ENCODE data around the gene MT1B.

The MT1B gene

DNA sequence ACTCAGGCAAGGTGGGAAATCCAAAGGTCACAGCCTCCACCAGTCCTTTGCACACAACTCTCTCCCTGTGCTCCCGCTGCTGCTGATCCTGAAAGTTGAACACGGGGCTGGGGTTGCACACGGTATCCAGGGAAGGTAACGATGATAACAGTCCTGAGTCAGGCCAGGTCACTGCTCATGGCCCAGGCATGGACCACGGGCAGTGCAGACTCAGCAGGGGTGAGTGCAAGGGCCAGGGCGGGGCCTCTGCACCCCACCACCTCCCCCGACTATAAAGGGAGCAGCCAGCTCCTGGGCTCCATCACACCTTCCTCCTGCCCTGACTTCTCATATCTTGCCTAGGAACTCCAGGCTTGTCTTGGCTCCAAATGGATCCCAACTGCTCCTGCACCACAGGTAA lies at the start of gene MT1B:
Gene MT1B, plus strand, starts transcription at position 301 of the 400 bp plus-strand sequence. Its CDS starts 68 bp downstream, at position 369.
- DNase-seq (ENCODE audit: low spot score), result no peak

DNA sequence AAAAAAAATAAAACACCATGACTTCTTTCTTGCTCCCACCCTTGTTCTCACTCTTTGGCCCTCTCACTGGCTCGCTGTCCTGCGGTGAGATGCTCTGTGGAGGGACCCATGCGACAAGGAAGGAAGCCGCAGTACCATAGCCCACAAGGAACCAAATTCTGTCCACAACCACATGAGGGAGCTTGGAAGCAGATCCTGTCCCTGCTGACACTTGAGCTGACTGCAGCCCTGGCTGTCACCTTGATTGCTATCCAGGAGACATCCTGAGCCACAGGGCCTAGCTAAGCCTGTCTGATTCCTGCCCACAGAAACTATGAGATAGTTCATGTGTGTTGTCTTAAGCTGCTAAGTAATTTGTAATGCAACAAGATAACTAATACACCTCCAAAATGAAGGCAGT lies 48.1 kb upstream of the MT1B start:
- peak; percentile 86 for DNase-seq (ENCODE audit: low spot score)

DNA sequence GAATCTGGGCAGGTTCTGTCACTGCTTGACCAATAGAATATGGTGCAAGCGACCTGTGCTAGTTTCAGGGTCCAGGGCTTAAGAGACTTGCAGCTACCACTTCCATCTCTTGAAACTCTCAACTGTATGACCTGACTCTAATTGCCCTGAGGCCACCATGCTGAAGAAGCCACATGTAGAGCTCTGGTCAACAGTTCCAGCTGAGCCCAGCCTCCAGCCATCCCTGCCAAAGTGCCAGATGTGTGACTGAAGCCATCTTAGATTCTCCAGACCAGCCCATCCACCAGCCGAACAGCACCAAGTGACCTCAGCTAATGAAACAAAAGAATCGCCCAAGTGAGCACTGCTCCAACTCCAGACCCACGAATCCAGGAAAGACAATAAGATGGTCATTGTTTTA lies 46.7 kb upstream of the MT1B start:
- no peak for DNase-seq (ENCODE audit: low spot score)

DNA sequence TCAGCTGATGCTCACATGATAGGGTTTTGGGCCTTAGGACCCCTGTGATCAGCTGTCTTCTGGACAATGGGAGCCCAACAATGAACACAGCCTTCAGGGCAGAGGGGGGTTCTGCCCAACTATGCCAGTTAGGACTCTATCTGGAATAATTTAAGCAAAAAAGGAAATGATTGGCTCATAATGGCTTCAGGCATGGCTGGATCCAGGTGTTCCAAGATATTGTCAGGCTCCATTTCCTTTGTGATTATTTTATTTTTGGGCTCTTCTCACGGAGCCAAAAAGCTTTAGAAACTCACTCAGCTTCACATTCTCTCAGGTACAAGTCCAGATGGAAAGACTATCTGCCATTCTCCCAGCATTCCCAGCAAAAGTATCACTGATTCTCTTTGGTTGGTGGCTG lies 46.2 kb upstream of the MT1B start:
- no peak for DNase-seq (ENCODE audit: low spot score)

DNA sequence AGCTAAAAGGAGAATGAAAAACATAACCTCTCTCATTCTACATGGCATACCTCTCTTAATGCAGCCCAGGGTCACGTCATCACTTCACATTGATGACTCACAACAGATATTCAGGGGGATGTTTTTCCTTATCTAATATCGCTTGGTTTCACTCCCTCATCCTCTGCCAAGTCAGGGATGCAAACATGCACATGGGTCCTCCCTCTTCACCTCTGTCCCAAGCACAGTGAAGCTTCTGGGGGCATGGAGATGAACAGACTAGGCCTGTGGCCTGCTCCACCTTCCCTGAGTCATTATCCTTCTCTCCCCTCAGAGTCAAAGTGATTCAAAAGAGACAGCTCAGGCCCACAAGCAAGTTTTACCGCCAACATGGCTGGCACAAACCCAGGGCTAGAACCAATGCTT lies 45.6 kb upstream of the MT1B start:
- no peak for DNase-seq (ENCODE audit: low spot score)

DNA sequence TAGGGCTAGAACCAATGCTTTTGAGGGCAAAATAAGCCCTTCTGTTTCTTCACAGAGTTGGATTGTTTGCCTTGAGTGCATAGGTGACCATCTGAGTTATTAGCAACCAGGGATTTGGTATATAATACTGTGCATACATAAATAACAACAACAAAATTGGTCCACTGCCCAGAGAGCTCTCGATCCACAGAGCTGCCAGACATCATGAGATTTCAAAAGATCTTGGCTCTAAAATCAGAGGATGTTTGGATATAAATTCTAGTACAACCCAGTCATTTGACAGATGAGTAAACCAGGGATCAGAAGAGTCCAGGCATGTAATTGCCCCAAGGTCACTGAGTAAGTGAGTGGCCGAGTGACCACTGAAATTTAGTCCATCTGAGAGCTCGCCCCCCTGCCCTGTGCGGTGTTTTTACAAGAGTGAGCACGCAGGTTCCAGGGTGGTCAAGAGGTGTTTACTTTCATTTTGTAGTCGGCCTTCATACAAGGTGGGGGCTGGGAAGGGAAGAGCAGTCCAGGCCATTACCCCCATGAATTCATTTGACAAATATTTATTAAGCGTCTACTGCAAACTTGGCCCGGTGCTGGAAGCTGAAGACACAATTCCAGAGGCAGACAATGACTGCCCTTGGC lies 45.1 kb upstream of the MT1B start:
- DNase-seq (ENCODE audit: low spot score), result no peak

DNA sequence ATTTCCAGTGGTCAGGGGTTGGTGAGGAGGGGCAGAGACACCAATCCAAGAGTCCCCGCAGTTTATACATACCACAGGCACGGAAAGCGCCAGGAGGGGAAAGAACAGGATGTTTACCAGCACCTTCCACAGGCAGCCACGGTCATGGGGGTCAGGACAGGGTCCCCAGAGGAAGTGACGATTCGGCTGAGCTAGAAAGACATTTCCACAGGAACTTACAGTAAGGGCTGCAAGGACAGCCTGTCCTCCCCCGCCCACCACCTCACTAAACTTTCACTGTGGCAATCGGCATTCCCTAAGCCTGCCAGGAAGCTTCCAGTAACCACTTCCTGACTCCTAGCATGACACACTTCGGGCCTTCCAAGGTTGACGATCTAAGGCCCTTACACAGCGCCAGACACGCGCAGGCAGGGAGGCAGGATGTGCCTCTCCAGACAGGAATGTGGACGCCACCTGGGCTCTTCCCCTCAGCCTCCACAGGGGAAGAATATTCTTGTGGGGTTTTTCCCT lies 44.5 kb upstream of the MT1B start:
- no peak for DNase-seq (ENCODE audit: low spot score)

DNA sequence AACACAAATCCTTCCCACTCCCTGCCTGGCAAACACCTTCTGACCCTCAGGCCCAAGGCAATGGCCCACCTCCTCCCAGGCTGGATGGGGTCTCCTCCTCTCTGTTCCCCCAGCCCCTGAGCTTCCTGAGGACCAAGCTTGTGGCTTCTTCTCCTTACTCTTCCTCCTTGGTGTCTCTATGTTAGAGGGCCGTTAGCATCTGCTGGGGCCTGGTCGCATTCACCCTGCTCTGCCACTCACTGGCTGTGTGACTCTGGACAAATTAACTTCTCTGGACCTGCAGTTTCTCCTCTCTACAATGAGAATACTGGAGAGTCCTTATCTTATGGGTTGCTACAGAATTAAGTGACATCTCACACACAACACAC lies 44.0 kb upstream of the MT1B start:
- no peak for DNase-seq (ENCODE audit: low spot score)

DNA sequence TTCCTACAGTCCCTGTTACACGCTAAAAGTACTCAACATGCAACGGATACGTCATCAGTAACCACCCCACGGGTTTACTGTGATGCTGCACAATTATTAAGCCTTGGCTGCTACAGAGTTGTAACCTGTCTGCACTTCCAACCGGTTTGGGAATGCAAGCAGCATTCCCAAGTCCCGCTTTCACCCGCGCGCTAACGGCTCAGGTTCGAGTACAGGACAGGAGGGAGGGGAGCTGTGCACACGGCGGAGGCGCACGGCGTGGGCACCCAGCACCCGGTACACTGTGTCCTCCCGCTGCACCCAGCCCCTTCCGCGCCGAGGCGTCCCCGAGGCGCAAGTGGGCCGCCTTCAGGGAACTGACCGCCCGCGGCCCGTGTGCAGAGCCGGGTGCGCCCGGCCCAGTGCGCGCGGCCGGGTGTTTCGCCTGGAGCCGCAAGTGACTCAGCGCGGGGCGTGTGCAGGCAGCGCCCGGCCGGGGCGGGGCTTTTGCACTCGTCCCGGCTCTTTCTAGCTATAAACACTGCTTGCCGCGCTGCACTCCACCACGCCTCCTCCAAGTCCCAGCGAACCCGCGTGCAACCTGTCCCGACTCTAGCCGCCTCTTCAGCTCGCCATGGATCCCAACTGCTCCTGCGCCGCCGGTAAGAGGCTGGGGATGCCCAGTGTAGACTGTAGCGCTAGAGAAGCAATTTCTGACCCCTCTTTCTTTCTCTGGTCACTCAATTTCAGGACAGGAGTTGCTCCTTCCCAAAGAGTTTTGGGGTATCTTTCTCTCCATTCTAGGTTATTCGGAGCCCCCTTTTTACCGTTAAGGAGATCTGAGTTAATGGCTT lies 43.4 kb upstream of the MT1B start, which contains the start of gene MT2A:
Gene MT2A, plus strand, starts transcription at position 542 of the 833 bp plus-strand sequence. Its CDS starts 72 bp downstream, at position 614.
- DNase-seq (ENCODE audit: low spot score), result peak; percentile 95

DNA sequence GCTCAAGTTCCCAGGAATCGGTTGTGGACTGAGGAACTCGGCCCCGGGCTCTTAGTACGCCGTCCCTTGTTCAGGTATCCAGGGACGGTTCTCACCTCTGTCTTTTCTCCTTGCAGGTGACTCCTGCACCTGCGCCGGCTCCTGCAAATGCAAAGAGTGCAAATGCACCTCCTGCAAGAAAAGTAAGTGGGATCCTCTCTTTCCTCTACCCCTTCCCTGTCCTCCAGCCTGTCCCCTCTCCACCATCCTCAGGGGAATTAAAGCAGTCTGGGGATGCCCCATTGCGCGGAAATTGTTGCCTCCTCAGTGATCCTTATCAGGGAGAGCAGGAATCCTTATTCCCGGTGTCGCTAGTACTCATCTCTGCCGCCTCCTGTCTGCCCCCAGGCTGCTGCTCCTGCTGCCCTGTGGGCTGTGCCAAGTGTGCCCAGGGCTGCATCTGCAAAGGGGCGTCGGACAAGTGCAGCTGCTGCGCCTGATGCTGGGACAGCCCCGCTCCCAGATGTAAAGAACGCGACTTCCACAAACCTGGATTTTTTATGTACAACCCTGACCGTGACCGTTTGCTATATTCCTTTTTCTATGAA lies 42.7 kb upstream of the MT1B start:
- DNase-seq (ENCODE audit: low spot score), result no peak

DNA sequence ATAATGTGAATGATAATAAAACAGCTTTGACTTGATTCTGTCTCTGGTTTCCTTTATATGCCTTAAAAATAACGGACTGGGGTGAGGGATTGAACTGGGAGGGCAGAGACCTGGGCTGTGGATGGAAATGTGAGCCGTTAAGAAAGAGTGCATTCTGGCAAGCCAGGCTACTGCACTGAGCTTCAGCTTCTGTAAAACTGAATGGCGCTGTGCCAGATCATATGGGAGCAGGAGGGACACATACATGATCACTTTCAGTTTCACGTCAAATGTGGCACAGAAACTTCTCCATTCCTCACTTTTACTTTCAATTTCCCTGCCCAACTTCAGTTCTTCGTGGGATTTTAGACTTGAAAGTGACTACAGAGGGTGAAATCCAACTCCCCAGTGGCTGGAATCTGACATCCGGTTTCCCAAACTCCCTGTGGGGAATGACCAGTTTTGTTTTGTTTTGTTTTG lies 42.2 kb upstream of the MT1B start:
- peak; percentile 85 for DNase-seq (ENCODE audit: low spot score)

DNA sequence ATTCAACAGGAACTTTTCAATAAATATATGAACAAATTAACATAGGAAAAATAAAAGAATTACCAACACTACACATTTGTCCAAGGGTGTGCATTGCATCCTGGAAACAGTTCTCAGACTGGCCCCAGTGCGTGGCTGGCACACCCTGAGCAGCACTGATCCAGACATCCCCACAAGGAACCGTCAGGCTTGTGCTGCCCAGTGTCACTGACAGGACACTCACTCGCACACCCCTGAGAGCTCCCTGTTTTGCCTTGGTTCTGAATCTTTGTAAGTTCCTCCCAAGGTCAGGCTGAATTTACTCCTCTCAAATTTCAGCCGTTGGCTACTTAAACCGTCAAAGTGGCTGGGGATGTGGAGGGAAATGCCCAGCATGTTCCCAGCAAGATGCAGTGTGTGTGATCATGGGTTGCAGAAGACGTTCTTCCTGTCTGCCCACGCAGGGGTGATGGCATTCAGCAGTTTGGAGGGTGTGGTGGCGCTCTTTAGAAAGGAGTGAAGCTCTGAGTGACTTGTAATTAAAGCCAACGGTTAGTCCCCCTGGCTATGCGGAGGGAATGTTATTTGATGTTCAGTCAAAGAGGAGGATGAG lies 41.6 kb upstream of the MT1B start:
- DNase-seq (ENCODE audit: low spot score), result peak; percentile 54

DNA sequence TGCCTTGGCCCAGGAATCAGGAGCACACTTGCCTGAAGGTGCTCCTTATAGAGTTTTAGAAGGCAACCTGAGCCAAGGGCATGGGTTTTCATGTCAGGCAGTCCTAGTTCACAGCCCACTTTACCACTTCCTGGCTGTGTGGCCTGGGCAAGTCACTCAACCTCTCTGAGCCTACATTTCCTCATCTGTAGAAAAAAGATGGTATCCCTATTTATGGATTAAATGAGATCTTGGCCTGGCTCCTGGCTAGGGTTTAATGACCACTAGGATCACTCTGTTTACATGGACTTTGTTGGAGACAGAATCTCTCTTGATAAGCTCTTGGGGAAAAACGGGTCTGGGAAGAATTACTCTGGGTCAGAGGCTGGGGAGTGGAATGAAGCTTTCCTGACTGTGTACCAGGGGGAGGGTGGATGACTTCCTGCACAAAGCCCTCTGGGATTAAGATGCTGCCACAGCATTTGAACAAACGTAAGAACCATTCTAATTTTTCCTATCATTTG lies 41.0 kb upstream of the MT1B start:
- no peak for DNase-seq (ENCODE audit: low spot score)

DNA sequence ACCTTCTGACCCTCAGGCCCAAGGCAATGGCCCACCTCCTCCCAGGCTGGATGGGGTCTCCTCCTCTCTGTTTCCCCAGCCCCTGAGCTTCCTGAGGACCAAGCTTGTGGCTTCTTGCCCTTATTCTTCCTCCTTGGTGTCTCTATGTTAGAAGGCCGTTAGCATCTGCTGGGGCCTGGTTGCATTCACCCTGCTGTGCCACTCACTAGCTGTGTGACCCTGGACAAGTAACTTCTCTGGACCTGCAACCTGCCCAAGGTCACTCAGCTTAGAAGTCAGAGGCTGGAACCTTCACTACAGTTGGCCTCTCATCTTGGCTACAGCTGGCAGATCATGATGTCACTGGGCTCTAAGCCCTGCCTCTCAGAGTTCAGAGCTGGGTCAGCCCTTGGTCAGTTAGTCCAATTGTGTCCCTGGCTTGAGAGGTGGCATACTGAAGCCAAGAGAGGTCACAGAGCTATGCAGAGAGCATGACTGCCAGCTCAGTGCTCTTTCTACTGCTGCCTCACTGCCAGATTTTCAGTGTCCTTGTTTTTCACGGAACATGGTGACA lies 40.3 kb upstream of the MT1B start:
- peak; percentile 72 for DNase-seq (ENCODE audit: low spot score)

DNA sequence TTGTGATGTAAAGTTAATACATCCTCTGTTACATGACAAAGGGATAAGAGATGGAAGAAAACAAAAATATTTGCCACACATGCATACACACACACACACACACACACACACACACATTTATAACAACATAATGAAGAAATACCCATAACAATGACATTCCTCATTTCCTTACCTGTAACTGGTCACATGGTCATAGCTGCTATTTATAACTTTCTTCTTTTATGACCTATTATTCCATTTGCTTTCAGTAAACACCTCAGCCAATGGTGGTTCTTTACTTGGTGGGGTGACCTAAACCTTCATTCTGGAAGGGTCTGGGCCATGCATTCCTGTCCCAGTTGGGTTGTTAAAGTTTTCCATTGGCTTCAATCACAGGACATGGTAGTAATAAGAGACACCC lies 38.0 kb upstream of the MT1B start:
- DNase-seq (ENCODE audit: low spot score), result no peak

DNA sequence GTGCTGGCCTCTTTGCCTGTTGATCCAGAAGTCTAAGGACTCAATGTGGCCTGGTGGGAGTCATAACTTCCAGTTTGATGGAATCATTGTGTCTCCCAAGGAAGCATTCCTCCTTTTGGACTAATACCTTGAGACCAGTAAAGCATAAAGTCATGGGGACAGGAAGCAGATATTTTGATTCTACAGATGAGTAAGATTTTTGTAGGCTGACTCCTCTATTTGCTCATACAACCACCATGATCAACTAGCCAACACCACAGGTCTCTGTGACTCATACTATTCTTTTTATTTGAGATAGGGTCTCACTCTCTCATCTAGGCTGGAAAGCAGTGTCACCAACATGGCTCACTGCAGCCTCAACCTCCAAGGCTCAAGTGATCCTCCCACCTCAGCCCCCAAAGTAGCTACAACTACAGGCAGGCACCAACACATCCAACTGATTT lies 37.1 kb upstream of the MT1B start:
- no peak for DNase-seq (ENCODE audit: low spot score)

DNA sequence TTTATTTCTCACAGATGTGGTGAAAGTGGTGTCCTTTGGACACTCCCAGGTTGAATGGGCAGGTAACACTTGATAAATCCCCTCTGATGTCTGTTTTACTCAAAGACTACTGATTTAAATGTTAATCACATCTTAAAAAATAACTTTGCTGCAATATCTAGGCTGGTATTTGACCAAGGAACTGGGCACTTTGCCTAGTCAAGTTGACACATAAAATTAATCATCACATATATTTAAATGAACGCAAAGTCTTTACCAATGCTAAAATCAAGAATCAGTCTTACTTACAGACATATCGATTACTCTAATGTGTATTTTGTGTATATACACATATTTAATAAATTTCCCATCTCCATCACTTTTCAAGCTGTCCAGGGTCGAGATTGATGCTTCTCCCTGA lies 36.3 kb upstream of the MT1B start:
- no peak for DNase-seq (ENCODE audit: low spot score)

DNA sequence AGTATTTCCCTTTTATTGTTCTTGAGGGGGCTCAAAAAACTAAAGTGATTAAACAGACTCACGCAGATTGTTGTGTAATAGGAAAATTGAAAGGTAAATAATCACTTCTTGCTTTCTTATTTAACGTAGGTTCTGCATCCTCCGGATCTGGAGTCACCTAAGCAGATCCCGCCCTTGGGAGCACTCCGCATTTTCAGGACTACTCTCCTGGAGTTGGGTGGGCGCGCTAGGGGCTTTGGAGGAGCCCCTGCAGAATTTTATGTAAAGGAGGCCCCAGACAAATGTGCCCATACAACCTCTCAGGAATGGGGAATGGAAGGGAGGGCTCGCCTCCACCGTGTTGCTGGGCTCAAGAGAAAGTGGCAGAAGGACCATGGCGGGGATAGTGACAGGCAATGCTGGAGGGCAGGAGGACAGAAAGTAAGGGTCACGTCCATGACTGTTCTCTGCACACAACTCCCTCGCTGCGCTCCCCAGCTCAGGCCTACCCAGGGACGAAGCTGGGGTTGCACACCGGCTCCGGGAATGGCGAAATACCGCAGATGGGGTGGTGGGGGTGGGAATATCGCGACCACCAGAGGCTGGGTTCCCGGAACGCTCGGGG lies 35.0 kb upstream of the MT1B start:
- DNase-seq (ENCODE audit: low spot score), result no peak

DNA sequence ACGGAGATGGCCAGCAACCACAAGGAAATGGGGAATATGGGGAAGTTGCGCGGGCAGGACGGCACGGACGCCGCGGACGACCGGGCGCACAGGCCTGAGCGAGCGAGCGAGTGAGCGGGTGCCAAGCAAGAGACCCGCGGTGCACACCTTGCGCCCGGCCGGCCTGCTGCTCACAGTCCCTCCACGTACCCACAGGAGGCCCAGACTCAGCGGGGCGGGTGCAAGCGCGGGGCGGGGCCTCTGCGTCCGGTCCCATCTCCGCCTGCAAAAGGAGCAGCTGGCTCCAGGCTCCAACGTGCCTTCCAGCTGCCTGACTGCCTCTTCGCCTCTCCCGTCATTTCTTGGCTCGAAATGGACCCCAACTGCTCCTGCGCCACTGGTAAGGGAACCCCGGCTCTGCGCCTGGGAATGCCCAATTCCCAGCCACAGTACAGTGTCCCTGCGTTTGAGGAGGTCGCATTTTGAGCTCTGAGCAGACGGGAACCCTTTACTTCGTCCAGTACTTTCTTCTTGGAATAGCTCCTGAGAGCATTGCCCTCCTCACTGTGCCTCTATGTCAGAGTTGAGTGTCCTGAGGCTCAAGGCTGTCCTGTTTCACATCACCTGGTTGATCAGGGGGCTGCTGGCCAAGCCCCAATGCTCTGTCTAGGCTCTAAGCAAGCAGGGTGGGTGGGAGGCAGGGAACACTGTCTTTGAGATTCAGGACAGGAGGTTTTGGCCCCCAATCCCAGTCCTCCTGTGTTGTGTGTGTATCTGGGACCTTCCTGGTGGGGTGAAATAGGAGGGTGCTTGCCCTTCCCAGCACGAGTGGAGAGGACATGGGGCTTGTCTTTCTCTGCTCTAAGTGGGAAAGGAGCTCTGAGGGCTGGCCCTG lies 34.2 kb upstream of the MT1B start:
- peak; percentile 56 for DNase-seq (ENCODE audit: low spot score)

DNA sequence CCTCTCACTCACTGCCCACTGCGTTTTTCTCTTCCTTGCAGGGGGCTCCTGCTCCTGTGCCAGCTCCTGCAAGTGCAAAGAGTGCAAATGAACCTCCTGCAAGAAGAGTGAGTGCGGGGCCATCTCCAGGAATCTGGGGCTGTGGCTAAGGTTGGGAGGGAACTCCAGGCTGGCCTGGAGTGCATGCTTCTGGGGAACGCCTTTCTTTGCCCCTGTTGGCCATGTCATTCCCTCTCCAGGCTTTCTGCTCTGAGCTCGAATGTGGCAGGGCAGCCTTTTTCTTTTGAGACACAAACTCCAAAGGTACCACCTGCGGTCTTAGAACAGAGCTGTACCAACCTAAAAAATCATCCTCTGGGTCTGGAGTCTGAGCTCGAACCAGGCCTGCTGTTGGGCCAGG lies 33.5 kb upstream of the MT1B start:
- DNase-seq (ENCODE audit: low spot score), result no peak
